HG02571 (cell line): Measurements from ENCODE around the gene SLC26A1.
"Not testable (repeated sequence)": the region's sequence is repeated elsewhere in the genome, so short reads cannot be mapped to it uniquely, and the experiment has no call there.

Source experiments
- ATAC-seq: cut with Tn5 transposase; IDR thresholded peaks from one replicate; pipeline ENCODE4 v1.9.1; 2021; ENCODE audit warnings: mild to moderate bottlenecking, moderate library complexity; ENCODE audit not compliant: unreplicated experiment

The SLC26A1 gene

DNA sequence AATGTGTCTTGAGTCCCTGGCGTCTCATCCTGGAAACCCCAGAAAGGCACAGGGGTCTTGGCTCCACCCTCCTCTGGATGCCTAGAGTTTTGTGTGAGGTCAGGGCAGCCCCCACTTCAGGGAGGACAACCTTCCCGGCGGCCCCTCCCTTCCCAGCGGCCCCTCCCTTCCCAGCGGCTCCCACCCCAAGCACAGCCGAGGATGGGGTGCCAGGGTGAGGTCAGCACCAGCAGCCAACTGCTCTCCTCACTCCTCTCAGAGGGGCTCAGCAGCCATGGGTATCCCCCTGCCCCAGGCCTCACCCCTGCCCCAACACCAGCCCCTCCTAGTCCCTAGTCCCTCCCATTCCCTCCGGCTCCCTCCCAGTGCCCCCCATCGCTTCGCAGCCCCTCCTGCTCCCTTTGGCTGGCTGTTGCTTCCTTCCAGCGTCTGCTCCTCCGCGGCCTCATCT, 37.2 kb downstream of the SLC26A1 start:
- ATAC-seq = no peak

DNA sequence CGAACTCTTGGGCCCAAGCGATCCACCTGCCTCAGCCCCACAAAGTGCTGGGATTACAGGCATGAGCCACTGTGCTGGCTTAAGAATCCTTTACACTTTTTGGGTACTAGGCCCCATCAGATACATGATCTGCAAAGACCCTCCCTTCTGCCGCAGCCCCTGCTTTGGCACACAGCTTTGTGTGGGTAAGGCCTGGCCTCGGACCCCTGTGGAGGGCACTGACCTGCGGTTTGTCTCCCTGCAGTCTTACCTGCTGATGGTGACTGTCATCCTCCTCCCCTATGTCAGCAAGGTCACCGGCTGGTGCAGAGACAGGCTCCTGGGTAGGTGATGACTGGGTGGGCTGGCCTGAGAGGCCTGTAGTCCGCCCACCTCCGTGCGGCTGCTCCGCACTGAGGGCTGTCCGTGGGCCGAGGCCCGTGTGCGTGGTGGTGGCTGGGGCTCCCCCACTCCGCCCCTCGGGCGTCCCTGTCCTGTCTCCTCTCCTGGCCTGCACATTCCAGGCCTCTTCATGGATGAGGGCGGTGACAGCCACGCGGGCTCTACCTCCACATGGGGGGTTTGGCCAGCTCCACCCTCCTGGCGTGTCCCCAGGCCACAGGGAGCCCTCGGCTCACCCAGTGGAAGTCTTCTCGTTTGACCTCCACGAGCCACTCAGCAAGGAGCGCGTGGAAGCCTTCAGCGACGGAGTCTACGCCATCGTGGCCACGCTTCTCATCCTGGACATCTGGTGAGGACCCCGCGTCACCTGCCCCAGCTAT, 37.9 kb downstream of the SLC26A1 start:
- ATAC-seq = no peak

DNA sequence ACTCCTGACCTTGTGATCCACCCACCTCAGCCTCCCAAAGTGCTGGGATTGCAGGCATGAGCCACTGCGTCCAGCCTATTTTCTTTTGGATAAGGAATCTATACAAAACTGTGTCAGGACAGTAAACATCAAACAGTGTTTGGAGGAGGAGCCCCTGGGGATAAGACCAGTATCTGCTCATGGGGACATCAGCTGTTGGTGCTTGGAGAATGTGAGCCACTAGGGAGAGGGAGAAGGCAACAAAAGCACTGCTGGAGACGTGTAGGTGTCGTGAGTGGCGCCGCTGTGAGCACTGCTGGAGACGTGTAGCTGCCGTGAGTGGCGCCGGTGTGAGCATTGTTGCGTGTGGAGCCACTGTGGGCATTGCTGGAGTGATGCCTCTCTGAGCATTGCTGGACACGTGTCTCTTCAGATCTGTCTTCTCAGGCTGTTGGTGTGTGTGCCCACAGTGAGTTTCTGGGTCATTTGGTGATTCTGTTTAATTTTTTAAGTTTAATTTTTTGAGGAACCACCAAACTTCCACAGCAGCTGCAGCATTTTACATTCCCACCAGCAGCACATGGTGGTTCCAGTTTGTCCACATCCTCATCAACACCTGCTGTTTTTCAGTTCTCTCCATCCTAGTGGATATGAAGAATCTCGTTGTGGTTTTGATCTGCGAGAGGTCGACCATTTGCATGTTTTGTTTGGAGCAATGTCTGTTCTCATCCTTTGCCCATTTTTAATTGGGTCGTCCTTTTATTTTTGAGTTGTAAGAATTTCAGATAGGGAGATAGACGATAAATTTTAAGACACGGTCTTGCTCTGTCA, 38.8 kb downstream of the SLC26A1 start:
- ATAC-seq = no peak

DNA sequence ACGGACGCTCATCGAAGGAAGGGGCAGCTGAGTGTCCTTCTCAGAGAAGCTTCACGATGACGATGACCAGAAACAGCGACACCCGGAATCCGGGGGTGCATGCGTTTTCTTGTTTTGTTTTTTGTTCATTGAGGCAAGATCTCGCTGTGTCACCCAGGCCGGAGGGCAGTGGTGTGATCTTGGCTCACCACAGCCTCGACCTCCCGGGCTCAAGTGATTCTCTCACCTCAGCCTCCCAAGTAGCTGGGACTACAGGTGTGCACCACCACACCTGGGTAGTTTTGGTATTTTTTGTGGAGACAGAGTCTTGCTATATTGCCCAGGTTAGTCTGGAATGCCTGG, 39.7 kb downstream of the SLC26A1 start:
- ATAC-seq = no peak

DNA sequence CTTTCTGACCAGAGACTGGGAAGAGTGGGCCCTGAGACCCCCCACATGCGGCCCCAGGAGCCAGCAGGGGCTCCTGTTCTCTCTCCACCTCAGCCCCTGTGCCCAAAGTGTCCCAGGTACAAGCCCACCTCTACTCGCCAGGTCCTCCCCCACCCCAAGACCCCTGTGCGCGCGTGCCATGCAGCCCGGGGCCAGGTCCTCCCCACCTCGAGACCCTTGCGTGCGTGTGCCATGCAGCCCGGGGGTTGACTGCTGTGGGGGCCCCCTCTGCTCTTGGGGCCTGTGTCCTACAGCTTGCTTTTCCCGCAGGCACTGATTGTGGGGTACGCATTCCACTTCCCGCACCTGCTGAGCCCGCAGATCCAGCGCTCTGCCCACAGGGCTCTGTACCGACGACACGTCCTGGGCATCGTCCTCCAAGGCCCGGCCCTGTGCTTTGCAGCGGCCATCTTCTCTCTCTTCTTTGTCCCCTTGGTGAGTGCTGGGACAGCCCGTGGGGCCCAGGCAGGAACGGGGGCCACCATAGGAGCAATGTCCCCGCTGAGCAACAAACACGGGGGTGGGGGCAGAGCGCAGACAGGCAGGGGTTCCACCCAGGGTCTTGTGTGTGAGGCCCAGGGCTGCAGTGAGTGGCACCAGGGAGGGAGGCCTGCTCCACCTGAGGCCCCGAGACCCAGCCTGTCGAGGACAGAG, 40.2 kb downstream of the SLC26A1 start:
- no peak for ATAC-seq

DNA sequence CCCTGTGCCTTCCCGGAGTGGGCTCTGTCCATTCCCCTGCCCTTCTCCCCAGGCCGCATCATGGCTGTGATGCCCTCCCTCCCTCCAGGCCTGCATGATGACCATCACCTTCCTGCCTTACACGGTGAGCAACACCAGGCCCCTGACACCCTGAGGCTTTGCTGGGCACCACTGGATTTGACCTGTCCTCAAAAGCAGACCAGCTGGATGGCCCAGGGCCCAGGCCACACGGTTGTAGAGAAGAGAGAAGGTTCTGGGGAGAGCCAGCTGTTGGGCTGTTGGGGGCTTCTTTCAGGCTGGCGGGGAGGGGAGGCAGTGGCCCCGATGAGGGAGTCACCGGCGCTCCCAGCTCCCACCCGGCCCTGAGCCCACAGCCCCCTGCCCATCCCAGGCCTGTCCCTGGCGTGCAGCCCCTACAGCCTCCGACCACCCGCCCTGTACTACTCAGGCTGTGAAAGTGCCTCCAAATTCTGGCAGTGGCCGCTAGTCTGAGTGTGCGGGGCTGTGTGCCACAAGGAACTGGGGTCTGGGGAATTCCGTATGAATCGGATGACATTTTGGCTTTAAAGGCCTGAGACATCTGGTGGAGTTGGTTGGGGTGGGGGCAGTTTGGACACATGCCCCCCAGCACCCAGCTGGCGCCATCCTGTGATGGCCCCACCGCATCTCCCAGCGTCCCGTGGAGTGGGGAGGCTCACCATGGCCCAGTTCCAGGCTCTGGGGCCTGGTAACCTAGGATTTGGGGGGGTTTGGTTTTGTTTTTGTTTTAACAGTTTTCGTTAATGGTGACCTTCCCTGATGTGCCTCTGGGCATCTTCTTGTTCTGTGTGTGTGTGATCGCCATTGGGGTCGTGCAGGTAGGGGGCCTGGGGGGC, 41.4 kb downstream of the SLC26A1 start:
- no peak for ATAC-seq

DNA sequence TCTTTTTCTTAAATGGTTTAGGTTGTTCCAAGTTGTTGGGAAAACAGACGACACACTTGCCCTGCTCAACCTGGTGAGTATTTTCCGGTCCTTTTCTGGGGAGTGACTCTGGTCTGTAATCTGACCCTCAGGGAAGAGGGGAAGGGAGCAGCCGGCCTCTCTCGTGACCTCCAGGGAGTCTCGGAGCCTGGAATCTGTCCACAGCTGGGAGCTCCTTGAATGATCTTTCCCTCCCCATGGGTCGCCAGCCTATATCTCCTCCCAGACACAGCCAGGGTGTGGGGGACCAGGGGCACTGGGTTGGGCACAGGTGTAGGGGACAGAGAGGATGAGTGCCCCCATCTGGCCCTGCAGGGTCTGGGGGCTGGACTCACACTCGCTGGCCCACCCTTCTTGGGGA, 42.0 kb downstream of the SLC26A1 start:
- no peak for ATAC-seq

DNA sequence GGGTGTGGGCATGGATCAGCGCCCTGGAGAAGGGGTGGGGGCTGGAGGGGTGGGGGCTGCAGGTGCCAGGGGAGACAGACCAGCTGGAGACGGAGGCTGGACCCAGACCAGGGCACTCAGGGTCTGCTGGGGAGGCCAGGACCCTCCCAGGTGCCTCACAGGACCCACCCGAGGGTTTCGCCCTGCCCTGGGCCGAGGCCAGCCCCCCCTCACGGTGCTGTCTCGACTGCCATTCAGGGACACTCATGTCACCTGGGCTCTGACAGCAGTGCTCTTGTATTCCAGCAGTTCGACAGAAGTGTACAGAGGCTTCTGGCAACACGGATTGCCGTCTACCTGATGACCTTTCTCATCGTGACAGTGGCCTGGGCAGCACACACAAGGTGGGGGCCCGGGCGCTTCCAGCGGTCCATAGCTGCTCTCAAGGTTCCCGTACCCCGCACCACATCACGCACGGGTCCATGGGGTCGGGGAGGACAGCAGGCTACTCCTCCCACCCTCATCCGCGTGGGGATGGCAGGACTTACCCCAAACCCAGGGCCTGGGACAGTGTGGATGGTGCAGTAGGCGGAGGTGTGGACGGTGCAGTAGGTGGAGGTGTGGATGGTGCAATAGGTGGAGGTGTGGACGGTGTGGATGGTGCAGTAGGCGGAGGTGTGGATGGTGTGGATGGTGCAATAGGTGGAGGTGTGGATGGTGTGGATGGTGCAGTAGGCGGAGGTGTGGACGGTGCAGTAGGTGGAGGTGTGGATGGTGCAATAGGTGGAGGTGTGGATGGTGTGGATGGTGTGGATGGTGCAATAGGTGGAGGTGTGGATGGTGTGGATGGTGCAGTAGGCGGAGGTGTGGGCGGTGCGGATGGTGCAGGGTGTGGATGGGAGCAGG, 42.8 kb downstream of the SLC26A1 start:
- ATAC-seq = no peak

DNA sequence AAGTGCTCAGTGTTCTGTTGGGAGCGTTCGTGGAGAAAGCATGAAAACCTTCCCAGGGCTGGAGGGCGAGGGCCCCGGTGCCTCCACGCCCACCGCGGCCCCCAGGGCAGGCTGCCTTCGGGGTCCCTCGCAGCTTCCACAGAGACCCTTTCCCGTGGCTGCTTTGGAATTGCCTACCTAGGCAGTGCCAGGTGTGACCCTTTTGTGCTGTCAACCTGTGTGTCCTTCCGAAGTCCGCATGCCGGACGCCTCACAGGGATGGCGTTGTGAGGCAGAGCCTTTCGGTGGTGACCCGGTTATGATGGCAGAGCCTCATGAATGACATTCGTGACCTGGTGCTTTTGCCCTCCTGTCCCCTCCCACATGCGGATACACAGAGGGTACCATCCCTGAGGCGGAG, 43.5 kb downstream of the SLC26A1 start:
- no peak for ATAC-seq

DNA sequence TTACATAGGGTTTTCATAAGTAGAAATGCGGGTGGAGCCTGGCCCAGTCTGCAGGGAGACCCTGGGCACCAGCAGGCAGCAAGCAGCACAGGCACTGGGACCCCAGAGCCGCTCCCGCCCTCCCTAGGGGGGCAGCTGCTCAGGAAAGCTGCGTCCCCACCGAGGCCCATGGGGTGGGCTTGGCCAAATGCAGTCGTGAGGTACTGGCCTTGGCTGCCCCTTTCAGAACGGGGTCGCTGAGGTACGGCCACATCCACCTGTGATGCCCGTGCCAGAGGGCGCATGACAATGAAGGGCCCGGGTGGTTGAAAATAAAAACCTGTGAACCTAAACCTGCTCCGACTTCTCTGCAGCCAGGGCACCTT, 44.3 kb downstream of the SLC26A1 start:
- no peak for ATAC-seq

DNA sequence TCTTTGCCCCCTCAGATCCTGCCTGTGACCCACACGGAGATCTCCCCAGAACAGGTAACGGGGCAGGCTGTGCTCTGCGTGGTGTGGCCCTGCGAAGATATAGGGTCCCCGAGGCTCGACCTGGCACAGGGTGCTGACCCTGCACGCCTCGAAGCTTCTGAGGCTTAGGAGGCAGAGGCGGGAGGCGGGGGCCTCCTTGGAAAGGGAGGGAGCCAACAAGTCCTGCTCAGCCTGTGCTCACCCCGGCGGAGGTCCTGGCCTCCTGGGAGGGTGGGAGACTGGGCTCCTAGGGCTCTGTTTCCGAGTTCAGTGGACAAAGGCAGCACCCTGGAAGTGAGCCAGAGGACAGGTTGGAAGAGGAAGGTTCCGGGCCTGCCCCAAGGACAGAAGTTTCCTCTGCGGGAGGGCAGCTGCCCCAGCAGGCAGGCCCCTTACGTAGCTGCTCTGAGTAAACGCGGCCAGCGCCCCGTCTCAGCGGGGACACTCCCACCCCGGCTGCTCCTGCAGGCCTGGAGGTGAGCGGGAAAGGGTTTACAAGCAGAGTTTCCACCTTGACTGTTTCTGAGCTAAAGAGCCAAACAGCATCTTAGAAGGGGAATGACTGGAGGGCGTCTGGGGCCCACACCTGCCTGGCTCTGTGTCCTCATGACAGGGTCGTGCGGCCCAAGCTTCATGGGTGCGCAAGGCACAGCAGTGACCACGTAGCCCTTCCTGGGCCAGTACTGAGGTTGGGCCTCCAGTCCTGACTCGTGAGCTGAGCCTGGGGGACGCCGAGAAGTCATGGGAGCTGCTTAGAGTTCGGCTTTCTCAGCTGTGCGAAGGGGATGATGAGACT, 44.9 kb downstream of the SLC26A1 start:
- ATAC-seq = no peak

DNA sequence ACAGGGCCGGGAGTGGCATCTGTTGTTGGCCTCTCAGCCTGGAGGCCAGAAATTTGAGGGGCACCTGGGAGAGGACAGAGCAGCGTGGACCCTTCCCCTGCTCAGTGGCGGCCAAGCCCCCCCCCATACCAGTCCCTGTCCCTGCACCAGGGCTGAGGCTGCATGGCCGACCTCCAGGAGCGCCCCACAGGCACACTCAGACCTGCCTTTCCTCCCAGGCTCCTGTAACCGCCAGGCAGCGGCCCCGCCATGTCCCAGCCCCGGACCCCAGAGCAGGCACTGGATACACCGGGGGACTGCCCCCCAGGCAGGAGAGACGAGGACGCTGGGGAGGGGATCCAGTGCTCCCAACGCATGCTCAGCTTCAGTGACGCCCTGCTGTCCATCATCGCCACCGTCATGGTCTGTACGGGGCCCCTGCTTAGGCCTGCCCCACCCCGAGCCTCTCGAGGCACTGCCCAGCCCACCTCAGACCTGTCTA, 45.7 kb downstream of the SLC26A1 start:
- ATAC-seq = no peak

DNA sequence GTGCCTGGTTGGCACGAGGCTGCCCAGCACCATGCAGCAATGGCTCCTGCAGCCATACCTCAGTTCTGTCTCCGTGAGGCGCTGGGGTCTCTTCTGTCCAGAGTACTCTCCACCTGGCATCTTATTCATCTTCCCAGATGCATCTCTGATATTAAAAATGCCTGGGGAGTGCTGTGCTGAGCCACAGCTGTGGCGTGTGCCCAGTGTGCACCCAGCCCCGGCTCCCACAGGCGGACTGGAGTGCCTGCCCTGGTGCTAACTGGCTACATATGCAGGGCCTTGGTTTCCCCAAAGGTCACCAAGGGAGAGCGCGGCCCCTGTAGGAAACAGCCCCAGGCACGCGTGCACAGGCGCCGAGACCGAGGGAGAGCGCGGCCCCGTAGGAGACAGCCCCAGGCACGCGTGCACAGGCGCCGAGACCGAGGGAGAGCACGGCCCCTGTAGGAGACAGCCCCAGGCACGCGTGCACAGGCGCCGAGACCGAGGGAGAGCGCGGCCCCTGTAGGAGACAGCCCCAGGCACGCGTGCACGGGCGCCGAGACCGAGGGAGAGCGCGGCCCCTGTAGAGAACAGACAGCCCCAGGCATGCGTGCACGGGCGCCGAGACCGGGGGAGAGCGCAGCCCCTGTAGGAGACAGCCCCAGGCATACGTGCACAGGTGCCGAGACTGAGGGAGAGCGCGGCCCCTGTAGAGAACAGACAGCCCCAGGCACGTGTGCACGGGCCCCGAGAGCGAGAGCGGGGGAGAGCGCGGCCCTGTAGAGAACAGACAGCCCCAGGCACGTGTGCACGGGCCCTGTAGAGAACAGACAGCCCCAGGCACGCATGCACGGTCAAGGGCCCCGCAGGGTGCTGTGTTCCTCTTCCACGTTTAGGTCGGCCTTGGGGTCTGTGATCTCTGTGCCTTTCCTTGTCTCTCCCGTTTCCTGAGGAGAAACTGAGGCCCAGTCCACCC, 46.4 kb downstream of the SLC26A1 start:
- no peak for ATAC-seq

DNA sequence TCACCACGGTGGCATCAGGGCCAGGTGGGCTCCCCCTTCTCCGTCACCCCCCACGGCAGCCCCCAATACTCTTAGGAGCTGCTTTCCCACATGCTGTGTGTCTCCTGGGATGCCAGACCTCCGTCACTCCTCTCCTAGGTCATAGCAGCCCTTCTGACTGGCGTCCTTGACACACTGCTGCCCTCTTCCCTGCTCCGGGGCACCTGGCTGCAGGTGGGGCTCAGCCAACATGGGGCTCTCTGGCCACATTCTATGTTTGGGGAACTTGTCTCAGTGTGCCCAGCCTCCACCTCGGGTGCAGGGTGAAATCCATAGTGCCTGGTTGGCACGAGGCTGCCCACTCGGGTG, 47.1 kb downstream of the SLC26A1 start:
- no peak for ATAC-seq

DNA sequence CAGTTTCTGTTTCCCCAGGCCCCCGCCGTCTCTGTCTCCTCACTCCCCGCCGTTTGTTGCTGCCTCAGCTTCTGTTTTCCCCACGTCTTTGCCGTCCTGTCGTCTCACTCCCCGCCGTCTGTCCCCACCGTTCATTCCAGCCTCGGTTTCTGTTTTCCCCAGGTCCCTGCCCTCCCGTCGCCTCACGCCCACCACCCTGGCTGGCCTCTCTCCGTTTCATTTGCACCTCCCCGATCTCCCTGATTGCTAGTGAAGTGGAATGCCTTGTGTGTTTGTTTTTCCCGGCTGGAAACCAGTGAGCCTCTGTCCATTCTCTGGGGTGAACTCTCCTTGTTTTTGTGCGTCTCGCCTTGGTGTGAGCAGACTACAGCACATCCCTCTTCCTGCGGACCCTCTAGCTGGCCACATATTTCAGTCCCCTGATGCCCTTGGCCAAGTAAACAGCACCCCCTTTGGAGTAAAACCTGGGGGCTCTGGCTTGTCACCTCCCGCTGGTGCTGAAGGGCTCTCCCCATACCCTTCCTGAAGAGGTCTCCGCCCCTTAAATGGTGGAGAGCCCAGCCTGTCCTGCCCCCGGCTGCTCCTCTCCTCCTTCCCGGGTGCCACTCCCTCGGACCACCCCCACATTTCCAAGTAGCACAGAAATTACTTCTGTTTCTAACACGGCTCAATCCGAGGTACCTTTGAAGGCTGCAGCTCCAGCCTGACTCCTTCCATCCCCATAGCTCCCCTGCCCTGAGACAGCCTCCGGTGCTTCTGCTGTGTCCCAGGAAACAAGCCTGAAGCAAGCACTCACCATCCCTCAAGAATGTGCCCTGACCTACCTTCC, 47.7 kb downstream of the SLC26A1 start:
- ATAC-seq = no peak

DNA sequence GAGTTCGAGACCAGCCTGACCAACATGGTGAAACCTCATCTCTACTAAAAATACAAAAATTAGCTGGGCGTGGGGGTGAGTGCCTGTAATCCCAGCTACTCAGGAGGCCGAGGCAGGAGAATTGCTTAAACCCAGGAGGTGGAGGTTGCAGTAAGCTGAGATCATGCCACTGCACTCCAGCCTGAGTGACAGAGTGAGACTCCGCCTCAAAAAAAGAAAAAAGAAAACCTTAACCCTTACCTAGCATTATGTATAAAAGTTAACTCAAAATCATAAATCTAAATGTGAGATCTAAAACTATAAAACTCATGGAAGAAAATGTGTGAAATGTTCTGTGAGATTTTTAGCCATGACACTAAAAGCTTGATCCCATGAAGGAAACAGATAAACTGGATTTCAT, 53.7 kb downstream of the SLC26A1 start:
- not testable (repeated sequence) for ATAC-seq
